ENCODE results near the gene SERPINB4. TPM values are rescaled to one million over a fixed set of nuclear protein-coding genes. Genes with fewer than 3 reads are reported as not detected.
A peak's percentile ranks its signal among the peaks of the same experiment; 100 is the strongest.

SERPINB4 gene
- polyA plus RNA-seq, 1 of the 3 experiments (the other 2 are of a cell fraction) = not detected

- TF ChIP-seq, protein P1, sequence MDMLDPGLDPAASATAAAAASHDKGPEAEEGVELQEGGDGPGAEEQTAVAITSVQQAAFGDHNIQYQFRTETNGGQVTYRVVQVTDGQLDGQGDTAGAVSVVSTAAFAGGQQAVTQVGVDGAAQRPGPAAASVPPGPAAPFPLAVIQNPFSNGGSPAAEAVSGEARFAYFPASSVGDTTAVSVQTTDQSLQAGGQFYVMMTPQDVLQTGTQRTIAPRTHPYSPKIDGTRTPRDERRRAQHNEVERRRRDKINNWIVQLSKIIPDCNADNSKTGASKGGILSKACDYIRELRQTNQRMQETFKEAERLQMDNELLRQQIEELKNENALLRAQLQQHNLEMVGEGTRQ (IDR thresholded peaks at IDR 0.05; ENCODE audit: borderline replicate concordance, low read depth, low read length) = no peak
These were observed 39.8 kb upstream of the SERPINB4 start (continued) for GRCh38 chr18:63683890-63684289.

GRCh38 chr18:63683152-63683551, 39.1 kb upstream of the SERPINB4 start:
- H3K4me1 ChIP-seq (ENCODE audit: control insufficient read depth in 1 of 2, insufficient read depth in 2 of 2, low read depth in 1 of 2, low read length in 1 of 2) = peaks cover 0 to 8% of the 10 kb centered on the region in 2 experiments; a peak in 1 of 4 replicates
- H2AFZ ChIP-seq (ENCODE audit: low read depth) = peak overlapping the region; percentile 63; the same call in 1 of the 2 replicates
- H3K9me2 ChIP-seq = no peaks in the 10 kb centered on the region
- TF ChIP-seq, protein P2, sequence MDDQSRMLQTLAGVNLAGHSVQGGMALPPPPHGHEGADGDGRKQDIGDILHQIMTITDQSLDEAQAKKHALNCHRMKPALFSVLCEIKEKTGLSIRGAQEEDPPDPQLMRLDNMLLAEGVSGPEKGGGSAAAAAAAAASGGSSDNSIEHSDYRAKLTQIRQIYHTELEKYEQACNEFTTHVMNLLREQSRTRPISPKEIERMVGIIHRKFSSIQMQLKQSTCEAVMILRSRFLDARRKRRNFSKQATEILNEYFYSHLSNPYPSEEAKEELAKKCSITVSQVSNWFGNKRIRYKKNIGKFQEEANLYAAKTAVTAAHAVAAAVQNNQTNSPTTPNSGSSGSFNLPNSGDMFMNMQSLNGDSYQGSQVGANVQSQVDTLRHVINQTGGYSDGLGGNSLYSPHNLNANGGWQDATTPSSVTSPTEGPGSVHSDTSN (IDR thresholded peaks at IDR 0.05) = no peak
- TF ChIP-seq GATA2 (CRISPR knock-in tag; IDR thresholded peaks at IDR 0.05) = no peak
- no peak for TF ChIP-seq FOXJ3 (CRISPR knock-in tag; IDR thresholded peaks at IDR 0.05)
- no peak for TF ChIP-seq RXRA (IDR thresholded peaks at IDR 0.05; ENCODE audit: borderline replicate concordance, low read depth)
- no peak overlapping the region for H3K4me3 ChIP-seq (ENCODE audit: low read depth in 2 of 2, low read length in 1 of 2)
- H3F3A ChIP-seq (replicated peaks; ENCODE audit: insufficient read depth) = no peaks in the 10 kb centered on the region
- no peaks in the 10 kb centered on the region for H4K20me1 ChIP-seq (ENCODE audit: insufficient read depth)
- H3K9ac ChIP-seq = no peak overlapping the region
- ChIA-PET POLR2A (no interaction called here), CTCF (no interaction called here)
- H3K27me3 ChIP-seq (ENCODE audit: insufficient read depth) = peaks cover 4% of the 10 kb centered on the region; the same call in 1 of the 2 replicates
- no peaks in the 10 kb centered on the region for H3K79me2 ChIP-seq (ENCODE audit: insufficient read depth)
- no peaks in the 10 kb centered on the region for H3K9me3 ChIP-seq
- no peak for DNase-seq
- H3K27ac ChIP-seq (ENCODE audit: low read depth in 2 of 2, low read length in 1 of 2) = no peak overlapping the region
- WGBS (ENCODE audit: low lambda C conversion rate) = 0% methylated on average over 2 of the region's 2 CpGs
- H3K4me2 ChIP-seq = peak overlapping the region; percentile 28; the same call in 1 of the 2 replicates
- no peaks in the 10 kb centered on the region for H3K36me3 ChIP-seq (replicated peaks in 1 of 2; ENCODE audit: control insufficient read depth in 1 of 2, insufficient read depth in 2 of 2, low read length in 1 of 2)

- no peak overlapping the region for H3K27ac ChIP-seq (ENCODE audit: low read depth in 2 of 2, low read length in 1 of 2)
- no peaks in the 10 kb centered on the region for H3K9me2 ChIP-seq
- H4K20me1 ChIP-seq (ENCODE audit: insufficient read depth) = no peaks in the 10 kb centered on the region
- H3K27me3 ChIP-seq (ENCODE audit: insufficient read depth) = peaks cover 4% of the 10 kb centered on the region; the same call in 1 of the 2 replicates
- H3K36me3 ChIP-seq (replicated peaks in 1 of 2; ENCODE audit: control insufficient read depth in 1 of 2, insufficient read depth in 2 of 2, low read length in 1 of 2) = no peaks in the 10 kb centered on the region
- H3K9me3 ChIP-seq = no peaks in the 10 kb centered on the region
- ChIA-PET POLR2A (no interaction called here), CTCF (no interaction called here)
- no peak for DNase-seq
- 33% methylated on average over 2 of the region's 2 CpGs for WGBS (ENCODE audit: low lambda C conversion rate)
- no peaks in the 10 kb centered on the region for H3K79me2 ChIP-seq (ENCODE audit: insufficient read depth)
- no peak overlapping the region for H3K9ac ChIP-seq
- peaks cover 0 to 8% of the 10 kb centered on the region in 2 experiments; a peak in 1 of 4 replicates for H3K4me1 ChIP-seq (ENCODE audit: control insufficient read depth in 1 of 2, insufficient read depth in 2 of 2, low read depth in 1 of 2, low read length in 1 of 2)
- no peak overlapping the region for H3K4me2 ChIP-seq
- H3F3A ChIP-seq (replicated peaks; ENCODE audit: insufficient read depth) = no peaks in the 10 kb centered on the region
- H3K4me3 ChIP-seq (ENCODE audit: low read depth in 2 of 2, low read length in 1 of 2) = no peak overlapping the region
- H2AFZ ChIP-seq (ENCODE audit: low read depth) = no peak overlapping the region
- TF ChIP-seq YY1 (IDR thresholded peaks at IDR 0.05; ENCODE audit: low read depth) (no peak), SMC3 (IDR thresholded peaks at IDR 0.05; ENCODE audit: low read depth, low read length) (no peak), FOXM1 (IDR thresholded peaks at IDR 0.05; ENCODE audit: low read depth) (no peak), MEF2A (IDR thresholded peaks at IDR 0.05; ENCODE audit: borderline replicate concordance, low read depth) (no peak), ELF1 (IDR thresholded peaks at IDR 0.05) (no peak), SIN3A (IDR thresholded peaks at IDR 0.05; ENCODE audit: borderline replicate concordance, low read depth, low read length) (no peak), MXI1 (IDR thresholded peaks at IDR 0.05; ENCODE audit: low read depth, low read length) (no peak), POLR2AphosphoS5 (IDR thresholded peaks at IDR 0.05; ENCODE audit: low read depth, low read length) (no peak), RFX5 (IDR thresholded peaks at IDR 0.05; ENCODE audit: low read length) (no peak), GATA2 (CRISPR knock-in tag; IDR thresholded peaks at IDR 0.05) (no peak)
- TF ChIP-seq, protein P3, sequence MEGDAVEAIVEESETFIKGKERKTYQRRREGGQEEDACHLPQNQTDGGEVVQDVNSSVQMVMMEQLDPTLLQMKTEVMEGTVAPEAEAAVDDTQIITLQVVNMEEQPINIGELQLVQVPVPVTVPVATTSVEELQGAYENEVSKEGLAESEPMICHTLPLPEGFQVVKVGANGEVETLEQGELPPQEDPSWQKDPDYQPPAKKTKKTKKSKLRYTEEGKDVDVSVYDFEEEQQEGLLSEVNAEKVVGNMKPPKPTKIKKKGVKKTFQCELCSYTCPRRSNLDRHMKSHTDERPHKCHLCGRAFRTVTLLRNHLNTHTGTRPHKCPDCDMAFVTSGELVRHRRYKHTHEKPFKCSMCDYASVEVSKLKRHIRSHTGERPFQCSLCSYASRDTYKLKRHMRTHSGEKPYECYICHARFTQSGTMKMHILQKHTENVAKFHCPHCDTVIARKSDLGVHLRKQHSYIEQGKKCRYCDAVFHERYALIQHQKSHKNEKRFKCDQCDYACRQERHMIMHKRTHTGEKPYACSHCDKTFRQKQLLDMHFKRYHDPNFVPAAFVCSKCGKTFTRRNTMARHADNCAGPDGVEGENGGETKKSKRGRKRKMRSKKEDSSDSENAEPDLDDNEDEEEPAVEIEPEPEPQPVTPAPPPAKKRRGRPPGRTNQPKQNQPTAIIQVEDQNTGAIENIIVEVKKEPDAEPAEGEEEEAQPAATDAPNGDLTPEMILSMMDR (IDR thresholded peaks at IDR 0.05) = no peak
- TF ChIP-seq, protein P4, sequence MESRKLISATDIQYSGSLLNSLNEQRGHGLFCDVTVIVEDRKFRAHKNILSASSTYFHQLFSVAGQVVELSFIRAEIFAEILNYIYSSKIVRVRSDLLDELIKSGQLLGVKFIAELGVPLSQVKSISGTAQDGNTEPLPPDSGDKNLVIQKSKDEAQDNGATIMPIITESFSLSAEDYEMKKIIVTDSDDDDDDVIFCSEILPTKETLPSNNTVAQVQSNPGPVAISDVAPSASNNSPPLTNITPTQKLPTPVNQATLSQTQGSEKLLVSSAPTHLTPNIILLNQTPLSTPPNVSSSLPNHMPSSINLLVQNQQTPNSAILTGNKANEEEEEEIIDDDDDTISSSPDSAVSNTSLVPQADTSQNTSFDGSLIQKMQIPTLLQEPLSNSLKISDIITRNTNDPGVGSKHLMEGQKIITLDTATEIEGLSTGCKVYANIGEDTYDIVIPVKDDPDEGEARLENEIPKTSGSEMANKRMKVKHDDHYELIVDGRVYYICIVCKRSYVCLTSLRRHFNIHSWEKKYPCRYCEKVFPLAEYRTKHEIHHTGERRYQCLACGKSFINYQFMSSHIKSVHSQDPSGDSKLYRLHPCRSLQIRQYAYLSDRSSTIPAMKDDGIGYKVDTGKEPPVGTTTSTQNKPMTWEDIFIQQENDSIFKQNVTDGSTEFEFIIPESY (IDR thresholded peaks at IDR 0.05; ENCODE audit: borderline replicate concordance, low read depth) = no peak
- TF ChIP-seq, protein P5, sequence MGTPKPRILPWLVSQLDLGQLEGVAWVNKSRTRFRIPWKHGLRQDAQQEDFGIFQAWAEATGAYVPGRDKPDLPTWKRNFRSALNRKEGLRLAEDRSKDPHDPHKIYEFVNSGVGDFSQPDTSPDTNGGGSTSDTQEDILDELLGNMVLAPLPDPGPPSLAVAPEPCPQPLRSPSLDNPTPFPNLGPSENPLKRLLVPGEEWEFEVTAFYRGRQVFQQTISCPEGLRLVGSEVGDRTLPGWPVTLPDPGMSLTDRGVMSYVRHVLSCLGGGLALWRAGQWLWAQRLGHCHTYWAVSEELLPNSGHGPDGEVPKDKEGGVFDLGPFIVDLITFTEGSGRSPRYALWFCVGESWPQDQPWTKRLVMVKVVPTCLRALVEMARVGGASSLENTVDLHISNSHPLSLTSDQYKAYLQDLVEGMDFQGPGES (IDR thresholded peaks at IDR 0.05; ENCODE audit: low read depth, low read length) = no peak
These were observed 37.6 kb upstream of the SERPINB4 start for GRCh38 chr18:63681449-63682340.
